HG02885 (cell line): ENCODE data around the gene ACACA.
"Not testable (repeated sequence)": the region's sequence is repeated elsewhere in the genome, so short reads cannot be mapped to it uniquely, and the experiment has no call there.

Experiments
- ATAC-seq: cut with Tn5 transposase; IDR thresholded peaks from one replicate; pipeline ENCODE4 v1.9.1; 2021; ENCODE audit warnings: mild to moderate bottlenecking; ENCODE audit not compliant: unreplicated experiment, poor library complexity

Gene ACACA

DNA sequence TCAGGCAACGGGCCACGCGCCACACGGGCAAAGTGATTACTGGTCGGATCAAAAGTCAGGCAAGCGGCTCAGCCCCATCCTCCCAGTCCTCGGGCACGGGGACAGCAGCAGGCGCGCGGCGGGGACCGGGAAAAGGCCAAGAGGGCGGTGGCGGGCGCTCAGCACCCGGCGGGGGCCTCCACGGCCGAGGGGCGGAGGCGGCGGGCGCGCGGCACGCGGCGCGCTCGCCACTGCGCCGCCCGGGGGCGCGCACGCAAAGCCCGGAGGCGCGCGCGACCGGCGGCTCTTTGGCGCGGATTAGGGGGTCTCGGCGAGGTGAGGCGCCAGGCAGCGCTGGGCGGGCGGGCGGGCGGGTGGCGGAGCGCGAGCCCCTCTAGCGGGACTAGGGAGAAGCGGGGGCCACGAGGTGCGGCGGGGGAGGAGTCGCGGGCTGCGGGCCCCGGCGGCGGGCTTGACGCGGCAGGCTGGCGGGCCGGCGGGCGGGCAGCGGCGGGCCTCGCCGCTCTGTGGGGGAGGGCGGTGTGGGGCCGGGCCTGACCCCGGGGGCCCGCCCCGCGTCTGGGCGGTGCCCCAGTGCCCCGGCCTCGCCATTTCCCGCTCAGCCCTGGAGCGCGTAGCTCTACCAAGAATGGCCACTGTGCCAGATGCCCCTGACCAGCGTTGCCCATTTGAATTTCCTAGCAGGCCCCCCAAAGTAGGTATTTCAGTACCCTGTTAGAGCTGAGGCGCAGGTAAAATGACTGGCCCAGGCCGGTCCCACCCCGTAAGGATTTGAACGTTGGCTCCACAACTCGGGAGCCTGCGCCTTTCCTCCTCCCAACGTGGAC, at the start of gene ACACA, which contains the start of gene TADA2A:
Gene ACACA (minus strand): TSS at position 202 of the 827 bp plus-strand sequence. CDS start 537 bp downstream, outside the sequence.
Gene TADA2A (plus strand): TSS at position 252 of the 827 bp plus-strand sequence. CDS start 4,480 bp downstream, outside the sequence.
- ATAC-seq, result peak; percentile 83

DNA sequence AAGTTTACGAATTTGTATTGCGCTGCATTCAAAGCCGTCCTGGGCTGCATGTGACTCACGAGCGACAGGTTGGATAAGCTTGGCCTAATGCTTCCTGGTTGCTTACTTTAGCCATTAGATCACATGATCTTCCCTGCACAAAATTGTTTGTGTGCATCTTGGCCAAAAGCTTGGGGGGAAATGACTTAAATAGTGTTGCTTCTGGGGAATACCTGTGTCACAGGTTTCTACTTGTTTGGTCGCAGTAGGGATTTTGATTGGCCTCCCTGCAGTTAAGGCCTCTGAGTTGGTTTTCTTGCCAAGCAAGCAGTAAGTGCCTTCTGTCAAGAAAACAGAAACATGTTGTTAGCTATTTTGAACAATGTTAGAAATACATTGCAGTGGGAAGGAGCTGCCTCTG, 43.5 kb upstream of the ACACA start:
- ATAC-seq, result no peak

DNA sequence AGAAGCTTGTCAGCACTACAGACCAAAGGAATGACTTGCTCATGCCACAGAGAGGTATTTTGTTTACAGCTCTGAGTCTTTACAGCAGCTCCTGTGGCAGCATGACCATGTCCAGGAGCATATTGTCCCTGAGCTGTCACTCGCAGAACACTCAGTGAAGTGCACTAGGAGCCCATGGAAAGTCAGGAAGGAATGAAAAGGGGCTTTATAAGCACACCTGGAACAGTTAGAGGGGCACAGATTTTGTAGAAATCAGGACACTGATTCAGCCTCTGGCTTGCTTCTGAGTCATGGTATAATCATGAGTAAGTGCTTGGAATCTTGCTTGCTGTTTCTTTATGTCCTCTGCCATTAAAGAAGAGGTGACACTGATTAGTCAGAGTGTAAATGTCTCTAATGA, 41.0 kb upstream of the ACACA start:
- ATAC-seq, result no peak

DNA sequence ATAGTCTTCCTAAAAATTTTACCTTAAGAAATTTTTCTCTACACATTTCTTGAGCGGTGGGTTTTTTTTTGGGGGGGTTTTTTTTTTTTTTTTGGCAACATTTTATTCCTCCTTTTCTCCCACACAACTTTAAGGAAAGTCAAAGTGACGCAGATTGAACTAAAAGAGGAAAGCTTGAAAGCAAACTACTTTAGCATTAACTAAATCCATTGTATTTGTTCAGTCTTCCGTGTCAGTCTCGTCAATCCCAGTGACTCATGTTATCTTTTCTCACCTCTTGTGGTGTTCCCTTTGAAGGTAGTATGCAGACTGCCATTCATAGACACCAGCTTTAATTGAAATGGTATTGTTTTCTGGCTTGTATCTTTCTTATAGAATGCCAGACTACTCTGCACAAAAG, 39.4 kb upstream of the ACACA start:
- ATAC-seq, result no peak

DNA sequence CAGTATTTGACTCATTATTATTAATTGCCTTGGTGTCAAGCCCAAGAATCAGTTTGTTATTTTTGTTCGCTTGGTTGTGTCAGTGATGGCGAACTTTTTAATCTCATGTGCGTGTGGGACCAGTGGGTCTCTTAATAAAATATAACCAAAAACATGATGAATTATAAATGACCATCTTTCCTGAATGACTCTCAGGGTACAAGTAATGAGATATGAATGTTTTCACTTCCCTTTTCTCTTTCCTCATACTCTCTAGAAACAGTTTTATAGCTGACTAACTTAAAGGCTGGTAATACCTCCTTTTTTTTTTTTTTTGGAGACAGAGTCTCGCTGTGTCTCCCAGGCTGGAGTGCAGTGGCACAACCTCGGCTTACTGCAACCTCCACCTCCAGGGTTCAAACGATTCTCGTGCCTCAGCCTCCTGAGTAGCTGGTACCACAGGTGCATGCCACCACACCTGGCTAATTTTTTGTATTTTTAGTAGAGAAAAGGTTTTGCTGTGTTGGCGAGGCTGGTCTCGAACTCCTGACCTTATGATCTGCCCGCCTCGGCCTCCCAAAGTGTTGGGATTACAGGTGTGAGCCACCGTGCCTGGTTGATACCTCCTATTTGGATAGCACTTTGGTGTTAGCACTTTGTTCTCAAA, 34.9 kb upstream of the ACACA start:
- not testable (repeated sequence) for ATAC-seq

DNA sequence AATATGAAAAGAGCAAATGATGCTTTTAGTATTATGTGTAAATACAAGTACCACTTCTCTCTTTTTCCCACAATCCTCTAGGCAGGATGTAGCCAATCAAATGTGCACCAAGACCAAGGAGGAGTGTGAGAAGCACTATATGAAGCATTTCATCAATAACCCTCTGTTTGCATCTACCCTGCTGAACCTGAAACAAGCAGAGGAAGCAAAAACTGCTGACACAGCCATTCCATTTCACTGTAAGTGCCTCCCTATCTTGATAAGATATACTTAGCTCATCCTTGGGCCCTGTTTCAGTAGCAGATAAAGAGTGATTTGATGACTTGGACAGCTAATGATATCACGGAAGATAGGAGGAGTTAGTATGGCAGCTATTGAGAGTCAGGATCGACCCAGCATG, 33.8 kb upstream of the ACACA start:
- ATAC-seq, result no peak

DNA sequence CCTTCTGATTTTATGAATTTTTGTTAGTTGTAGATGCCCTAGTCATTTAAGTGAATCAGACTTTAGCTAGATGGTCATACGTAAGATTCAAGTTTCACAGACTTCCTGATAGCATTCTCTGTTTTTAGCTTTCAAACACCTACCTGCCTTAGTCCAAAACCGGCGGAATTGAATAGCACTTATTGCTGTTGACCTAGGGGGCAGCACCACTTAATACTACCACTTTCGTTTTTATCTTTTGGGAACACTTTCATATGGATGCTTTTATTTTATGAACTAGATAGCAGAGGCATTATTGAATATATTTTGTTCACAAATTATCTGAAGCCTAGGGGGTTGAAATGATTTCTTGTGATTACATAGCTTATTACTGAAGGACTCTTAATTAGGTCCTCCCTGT, 31.5 kb upstream of the ACACA start:
- no peak for ATAC-seq

DNA sequence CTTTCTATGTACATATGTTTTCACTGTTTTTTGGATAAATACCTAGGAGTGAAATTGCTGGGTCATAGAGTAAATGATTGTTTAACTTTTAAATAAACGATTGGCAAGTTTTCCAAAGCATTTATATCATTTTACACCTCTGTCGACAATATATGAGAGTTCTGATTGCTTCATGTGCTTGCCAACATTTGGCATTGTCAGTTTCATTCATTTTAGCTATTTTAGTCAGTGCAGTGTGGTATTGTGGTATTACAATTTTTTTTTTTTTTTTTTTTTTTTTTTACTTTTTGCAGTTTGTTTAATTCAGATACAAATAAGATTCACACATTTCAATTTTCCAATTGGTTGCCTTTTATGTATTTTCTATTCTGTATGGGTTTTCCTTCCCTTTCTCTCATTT, 26.0 kb upstream of the ACACA start:
- ATAC-seq, result no peak

DNA sequence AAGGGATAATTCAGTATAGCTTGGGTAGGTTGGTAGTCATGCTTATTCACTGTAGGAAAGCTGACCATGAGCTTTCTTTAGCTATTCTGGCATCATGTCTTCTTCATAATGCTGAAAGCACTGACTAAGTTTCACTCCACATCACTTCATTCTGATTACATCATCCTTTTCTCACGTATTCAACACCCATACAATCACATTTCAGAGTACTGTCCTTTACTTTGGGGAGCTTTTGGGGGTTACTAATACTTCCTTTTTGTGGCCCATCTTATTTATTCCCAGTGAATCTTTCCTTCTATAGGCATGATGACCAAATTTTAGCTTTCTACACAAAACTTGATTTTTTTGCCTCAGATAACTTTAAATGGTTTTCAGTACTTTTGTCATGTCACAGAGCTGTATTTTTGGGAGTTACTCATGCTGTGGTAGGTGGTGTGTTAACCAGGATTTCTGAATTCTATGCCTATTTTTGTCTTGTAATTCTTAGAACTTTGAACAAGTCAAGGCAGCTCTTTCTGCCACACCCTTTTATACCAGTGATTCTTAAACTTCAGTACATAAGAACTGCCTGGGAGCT, 23.5 kb upstream of the ACACA start:
- no peak for ATAC-seq

DNA sequence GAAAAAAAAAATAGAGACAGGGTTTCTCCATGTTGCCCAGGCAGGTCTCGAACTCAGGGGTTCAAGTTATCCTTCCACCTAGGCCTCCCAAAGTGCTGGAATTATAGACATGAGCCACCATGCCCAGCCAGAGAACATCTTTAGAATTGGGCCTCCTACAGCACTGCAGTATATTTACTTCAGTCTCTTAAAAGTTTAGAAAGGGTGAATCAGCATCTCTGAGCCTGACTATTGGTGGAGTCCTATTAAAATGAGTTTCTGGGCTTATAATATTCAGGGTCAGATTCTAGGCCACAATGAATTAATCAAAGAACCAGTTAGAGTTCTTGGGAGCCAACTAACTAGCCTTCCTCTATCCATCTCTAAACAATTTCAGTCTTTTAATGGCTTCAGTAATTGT, 22.8 kb upstream of the ACACA start:
- ATAC-seq, result no peak

DNA sequence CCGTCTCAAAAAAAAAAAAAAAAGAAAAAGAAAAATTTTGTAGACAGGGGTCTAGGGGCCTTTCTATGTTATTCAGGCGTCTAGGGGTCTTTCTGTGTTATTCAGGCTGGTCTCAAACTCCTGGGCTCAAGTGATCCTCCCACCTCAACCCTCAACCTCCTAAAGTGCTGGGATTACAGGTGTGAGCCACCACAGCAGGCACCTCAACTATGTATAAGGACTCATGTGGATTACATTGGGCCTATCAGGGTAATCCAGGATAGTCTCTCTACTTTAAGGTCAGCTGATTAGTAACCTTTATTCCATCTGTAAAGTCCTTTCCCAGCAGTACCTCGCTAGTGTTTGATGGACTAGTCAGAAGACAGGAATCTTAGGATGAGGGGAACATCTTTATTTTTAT, 22.4 kb upstream of the ACACA start:
- no peak for ATAC-seq

DNA sequence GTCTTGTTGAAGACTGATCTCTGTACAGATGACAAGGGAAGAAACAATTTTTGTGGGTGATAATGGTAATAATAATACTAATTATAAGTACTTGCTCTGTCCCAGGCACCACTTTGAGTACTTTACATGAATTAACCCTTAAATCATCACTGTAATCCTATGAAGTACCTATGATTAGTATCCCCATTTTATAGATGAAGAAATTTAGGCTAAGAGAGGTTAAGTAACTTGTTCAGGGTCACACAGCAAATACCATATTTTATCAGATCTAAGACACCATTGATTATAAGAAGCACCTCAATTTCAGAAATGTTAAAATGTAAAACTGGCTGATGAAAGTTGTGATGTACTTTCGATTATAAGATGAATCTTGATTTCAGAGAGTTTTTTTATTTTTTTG, 18.6 kb upstream of the ACACA start:
- no peak for ATAC-seq

DNA sequence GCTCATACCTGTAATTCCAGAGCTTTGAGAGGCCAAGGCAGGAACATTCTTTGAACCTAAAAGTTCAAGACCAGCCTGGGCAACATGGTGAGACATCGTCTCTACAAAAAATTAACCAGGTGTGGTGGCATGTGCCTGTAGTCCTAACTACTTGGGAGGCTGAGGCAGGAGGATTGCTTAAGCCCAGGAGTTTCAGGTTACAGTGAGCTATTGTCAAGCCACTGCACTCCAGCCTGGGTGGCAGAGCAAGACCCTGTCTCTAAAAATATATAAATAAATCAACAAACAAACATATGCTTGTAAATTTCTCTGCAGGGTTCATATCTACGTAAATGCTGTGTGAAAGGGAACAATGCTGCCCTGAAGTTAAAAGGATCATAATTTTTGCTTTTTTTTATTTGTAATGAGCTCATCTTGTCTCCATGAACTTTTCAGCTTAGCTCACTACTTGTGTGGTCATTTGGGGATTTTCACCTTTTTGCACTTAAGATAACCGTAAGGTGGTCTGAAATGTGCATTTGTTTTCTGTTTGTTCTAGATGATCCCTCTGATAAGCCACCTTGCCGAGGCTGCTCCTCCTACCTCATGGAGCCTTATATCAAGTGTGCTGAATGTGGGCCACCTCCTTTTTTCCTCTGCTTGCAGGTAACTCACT, 16.5 kb upstream of the ACACA start:
- no peak for ATAC-seq

DNA sequence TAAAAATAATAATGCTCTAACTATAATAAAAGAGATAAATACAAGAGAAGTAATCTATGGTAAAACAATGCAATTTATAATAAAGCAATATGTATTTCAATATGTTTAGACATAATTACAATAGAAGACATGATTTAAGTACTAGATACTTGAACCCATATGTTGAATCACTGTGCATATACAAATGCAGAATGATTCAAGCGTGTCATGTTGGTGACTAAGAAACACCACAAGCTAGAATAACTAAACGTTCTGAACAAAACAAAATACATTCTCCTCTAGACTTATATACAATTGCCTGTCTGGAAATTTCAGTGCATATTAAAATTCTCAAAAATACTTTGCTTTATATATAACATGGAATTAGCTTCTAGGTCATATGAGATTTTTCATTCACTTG, 11.2 kb upstream of the ACACA start:
- ATAC-seq, result no peak

DNA sequence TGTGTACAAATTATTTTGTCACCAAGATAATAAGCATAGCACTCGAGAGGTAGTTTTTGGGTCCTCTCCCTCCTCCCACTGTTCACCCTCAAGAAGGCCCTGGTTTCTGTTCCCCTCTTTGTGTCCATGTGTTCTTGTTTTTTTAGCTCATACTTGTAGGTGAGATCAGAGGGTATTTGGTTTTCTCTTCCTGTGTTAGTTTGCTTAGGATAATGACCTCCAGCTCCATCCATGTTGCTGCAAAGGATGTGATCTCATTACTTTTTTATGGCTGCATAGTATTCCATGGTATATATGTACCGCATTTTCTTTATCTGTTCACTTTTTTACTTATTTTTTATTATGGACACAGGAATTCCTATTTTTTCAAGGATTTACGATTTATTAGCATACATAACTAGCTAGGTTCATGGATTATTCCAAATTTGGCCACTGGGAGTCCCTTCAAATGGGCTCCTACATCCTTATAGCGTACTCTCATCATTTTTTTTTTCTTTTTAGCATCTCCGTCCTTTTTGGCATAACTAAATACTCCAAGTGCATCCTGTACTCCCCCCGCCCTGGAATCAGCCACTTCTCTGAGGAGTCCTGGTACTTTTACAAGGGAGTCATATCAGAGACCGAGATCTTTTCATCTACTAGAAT, 7.4 kb upstream of the ACACA start:
- no peak for ATAC-seq

DNA sequence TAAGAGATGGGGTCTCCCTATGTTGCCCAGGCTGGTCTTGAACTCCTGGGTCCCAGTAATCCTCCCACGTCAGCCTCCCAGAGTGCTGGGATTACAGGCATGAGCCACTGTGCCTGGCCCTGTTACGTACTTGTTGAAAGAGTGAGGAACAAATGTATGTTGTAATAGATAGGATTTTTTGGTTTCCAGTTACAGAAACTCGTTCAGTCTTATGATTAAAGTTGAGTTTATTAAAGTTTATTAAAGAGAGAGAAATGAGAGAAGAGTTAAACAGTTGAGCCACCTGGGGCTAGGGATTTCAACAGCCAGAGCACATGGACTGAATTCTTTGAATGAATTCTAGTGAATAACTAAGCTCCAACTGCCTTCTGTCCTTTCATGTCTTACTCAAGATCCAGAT, 3.7 kb upstream of the ACACA start:
- ATAC-seq, result no peak

DNA sequence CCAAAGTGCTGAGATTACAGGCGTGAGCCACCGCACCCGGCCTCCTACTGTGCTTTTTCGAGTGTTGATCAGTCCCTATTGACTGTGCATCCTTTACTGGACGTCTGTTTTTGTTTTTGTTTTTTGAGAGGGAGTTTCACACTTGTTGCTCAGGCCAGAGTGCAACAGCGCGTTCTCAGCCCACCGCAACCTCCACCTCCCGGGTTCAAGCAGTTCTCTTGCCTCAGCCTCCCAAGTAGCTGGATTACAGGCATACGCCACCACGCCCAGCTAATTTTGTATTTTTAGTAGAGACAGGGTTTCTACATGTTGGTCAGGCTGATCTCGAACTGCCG, 1.5 kb upstream of the ACACA start:
- ATAC-seq, result not testable (repeated sequence)

DNA sequence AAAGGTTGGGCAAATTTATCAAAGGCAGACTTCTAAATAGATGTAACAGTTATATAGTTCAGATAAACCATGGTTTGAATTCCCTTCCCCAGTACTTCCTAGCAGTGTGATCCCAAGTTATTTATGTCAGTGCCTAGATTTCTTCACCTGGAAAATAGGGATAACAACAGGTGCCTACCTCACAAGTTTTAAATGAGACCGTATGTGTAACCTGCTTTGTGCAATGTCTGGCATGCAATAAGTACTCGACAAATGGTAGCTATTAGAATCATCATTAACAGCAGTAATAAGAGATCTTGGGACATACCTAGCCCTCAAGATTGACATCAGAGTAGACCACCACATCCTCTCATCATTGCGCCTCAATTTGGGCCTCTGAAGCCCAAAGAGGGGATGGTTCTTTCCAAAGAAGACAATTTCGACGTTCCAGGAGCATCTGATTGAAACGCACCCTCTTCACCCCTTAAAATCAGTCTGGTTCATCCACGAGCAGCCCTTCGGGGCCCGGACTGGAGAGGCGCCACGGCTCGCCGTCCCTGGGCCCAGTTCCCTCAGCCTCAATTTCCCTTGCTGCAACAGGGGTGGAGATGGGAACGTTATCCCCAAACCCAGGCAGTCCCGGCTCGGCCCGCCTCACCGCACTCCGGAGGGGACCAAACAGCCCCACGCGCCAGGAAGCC, 541 bp downstream of the ACACA start:
- peak; percentile 33 for ATAC-seq

DNA sequence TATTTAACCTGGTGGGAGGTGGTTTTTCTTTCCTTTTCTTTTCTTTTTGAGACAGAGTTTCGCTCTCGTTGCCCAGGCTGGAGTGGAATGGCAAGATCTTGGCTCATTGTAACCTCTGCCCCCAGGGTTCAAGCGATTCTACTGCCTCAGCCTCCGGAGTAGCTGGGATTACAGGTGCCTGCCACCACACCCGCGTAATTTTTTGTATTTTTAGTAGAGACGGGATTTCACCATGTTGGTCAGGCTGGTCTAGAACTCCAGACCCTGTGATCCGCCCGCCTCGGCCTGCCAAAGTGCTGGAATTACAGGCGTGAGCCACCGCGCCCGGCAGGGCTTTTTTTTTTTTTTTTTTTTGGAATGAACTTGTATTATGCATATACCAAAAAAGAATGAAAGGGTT, 1.1 kb downstream of the ACACA start:
- ATAC-seq, result not testable (repeated sequence)

DNA sequence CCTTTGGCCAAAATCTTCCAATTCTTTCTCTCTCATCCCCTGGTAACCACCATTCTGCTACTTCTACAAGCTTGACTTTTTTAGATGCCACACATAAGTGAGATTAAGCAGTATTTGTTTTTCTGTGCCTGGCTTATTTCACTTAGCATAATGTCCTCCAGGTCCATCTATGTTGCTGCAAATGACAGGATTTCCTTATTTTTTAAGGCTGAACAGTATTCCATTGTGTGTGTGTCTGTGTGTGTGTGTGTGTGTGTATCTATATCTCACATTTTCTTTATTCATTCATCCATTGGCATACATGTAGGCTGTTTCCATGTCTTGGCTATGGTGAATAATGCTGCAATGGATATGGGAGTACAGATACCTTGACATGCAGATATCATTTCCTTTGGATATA, 6.1 kb downstream of the ACACA start:
- no peak for ATAC-seq
